Caki2 (cell line): Measurements from ENCODE around the gene GRIK3. TPM values are rescaled to one million over a fixed set of nuclear protein-coding genes. Genes with fewer than 3 reads are reported as not detected.
"Not testable (repeated sequence)": the region's sequence is repeated elsewhere in the genome, so short reads cannot be mapped to it uniquely, and the experiment has no call there.

Experiments used
- DNase-seq: peaks from one replicate; pipeline ENCODE4 v3.0.0-alpha.2; 2015; ENCODE audit warnings: low read depth
- in situ Hi-C: cut with HindIII; loops from 2 replicates; pipeline ENCODE4 v1.10.0; 2016; ENCODE audit warnings: low sequenced_read_pairs, low pct_unique_long_range_greater_than_20kb, mixed read lengths
- total RNA-seq: library from RNA; depleted of rRNA; stranded (reverse); fragments of >200 nt; shearing (Covaris generic); gene quantifications from 2 replicates; pipeline ENCODE4 v1.2.3, GENCODE V29; 2014; ENCODE audit warnings: low replicate concordance

The GRIK3 gene
- total RNA-seq, 1 experiment from 2014 or later = not detected

GRCh38 chr1:36906555-36906954 lies 127.8 kb downstream of the GRIK3 start:
- in situ Hi-C loops = no loop called here
- no peak for DNase-seq

- in situ Hi-C loops = no loop called here
- no peak for DNase-seq
These were observed 128.4 kb downstream of the GRIK3 start for GRCh38 chr1:36905941-36906340.

- no peak for DNase-seq
- in situ Hi-C loops = no loop called here
These were observed 134.2 kb downstream of the GRIK3 start for GRCh38 chr1:36900128-36900527.

GRCh38 chr1:36897813-36898212 lies 136.5 kb downstream of the GRIK3 start:
- in situ Hi-C loops, DNase-seq: not testable (repeated sequence)

GRCh38 chr1:36894824-36895223 lies 139.5 kb downstream of the GRIK3 start:
- in situ Hi-C loops = no loop called here
- DNase-seq = no peak

GRCh38 chr1:36890776-36891175 lies 143.5 kb downstream of the GRIK3 start:
- in situ Hi-C loops = no loop called here
- no peak for DNase-seq

- DNase-seq = peak; percentile 6
- in situ Hi-C loops = no loop called here
These were observed 144.7 kb downstream of the GRIK3 start for GRCh38 chr1:36889478-36890226.

- in situ Hi-C loops = no loop called here
- DNase-seq = no peak
These were observed 145.4 kb downstream of the GRIK3 start for GRCh38 chr1:36888811-36889477.

GRCh38 chr1:36885540-36886357 lies 148.6 kb downstream of the GRIK3 start:
- no peak for DNase-seq
- in situ Hi-C loops = no loop called here

- DNase-seq = no peak
- in situ Hi-C loops = no loop called here
These were observed 149.5 kb downstream of the GRIK3 start for GRCh38 chr1:36884801-36885200.

GRCh38 chr1:36884029-36884701 lies 150.2 kb downstream of the GRIK3 start:
- no peak for DNase-seq
- in situ Hi-C loops = no loop called here

GRCh38 chr1:36883315-36883949 lies 150.9 kb downstream of the GRIK3 start:
- in situ Hi-C loops = no loop called here
- no peak for DNase-seq

- no peak for DNase-seq
These were observed 151.6 kb downstream of the GRIK3 start for GRCh38 chr1:36882536-36883285.

GRCh38 chr1:36881541-36881940 lies 152.8 kb downstream of the GRIK3 start:
- in situ Hi-C loops = no loop called here
- no peak for DNase-seq

More at GRCh38 chr1:36882536-36883285, 151.6 kb downstream of the GRIK3 start:
- in situ Hi-C loops = no loop called here

GRCh38 chr1:36881068-36881405 lies 153.3 kb downstream of the GRIK3 start:
- DNase-seq = no peak
- in situ Hi-C loops = no loop called here

GRCh38 chr1:36880155-36881067 lies 153.9 kb downstream of the GRIK3 start:
- DNase-seq = no peak
- in situ Hi-C loops = no loop called here

GRCh38 chr1:36879613-36880012 lies 154.7 kb downstream of the GRIK3 start:
- DNase-seq = no peak
- in situ Hi-C loops = no loop called here
